Spleen (tissue), 7 donors: ENCODE measurements around the gene GRIK2.

Experiments
- CTCF ChIP-seq, 11 experiments: fragments of 200-600 bp in 7 of 11; fragments of 450-650 bp in 4 of 11; sonication (generic) in 4 of 11; IDR thresholded peaks in 8 of 11; conservative IDR thresholded peaks in 3 of 11; 1 replicate in 7 of 11; 2 replicates in 4 of 11; pipeline versions ENCODE4 v1.4.0 to v1.8.0; 2016 to 2021; ENCODE audit warnings: antibody characterized with exemption in 11 of 11, inconsistent platforms in 4 of 11, mild to moderate bottlenecking in 1 of 11
- POLR2A ChIP-seq, 3 donors: fragments of 450-650 bp; IDR thresholded peaks; one replicate each; pipeline ENCODE4 v1.5.1; 2017; ENCODE audit warnings: antibody characterized with exemption in 3 of 3, mild to moderate bottlenecking in 1 of 3
- POLR2AphosphoS5 ChIP-seq, 3 donors: sonication (generic); formaldehyde crosslinking; IDR thresholded peaks; one replicate each; pipeline ENCODE4 v1.5.1; 2017; ENCODE audit warnings: antibody characterized with exemption in 3 of 3
- donor health status: DM: no; HTN: no; CAD: no; lungs with moderate emphysema.
- donor health status: DM: no; HTN: no; CAD: no.
- donor health status: DM: no; HTN: no; CAD: no.

- TF ChIP-seq POLR2AphosphoS5 (IDR thresholded peaks at IDR 0.05) = no peak
- no peak for TF ChIP-seq CTCF (IDR thresholded peaks at IDR 0.05 in 8 of 11, conservative IDR thresholded peaks at IDR 0.05 in 3 of 11)
- no peak for TF ChIP-seq POLR2A (IDR thresholded peaks at IDR 0.05)
These were observed 59.7 kb downstream of the GRIK2 start for GRCh38 chr6:101453221-101453620.
